IMR-90 (cell line): ENCODE results near the gene DNAJB7. TPM values are rescaled to one million over a fixed set of nuclear protein-coding genes. Genes with fewer than 3 reads are reported as not detected.

Source experiments
- ATAC-seq: fragments of 200-7000 bp; cut with Tn5 transposase; 2 replicates; pipeline ENCODE4 v1.9.1; 2020; ENCODE audit warnings: low read depth, mild to moderate bottlenecking, moderate library complexity
- BruUV-seq: library from RNA; stranded (reverse); fragments of 400-500 nt; replicated peaks from 2 replicates; lab custom pipeline; 2021; lab: Mats Ljungman, UMichigan
- CTCF ChIA-PET: fragments of 300-600 bp; formaldehyde crosslinking; extraction: SDS; loops from one replicate; lab custom pipeline; 2021; ENCODE audit warnings: antibody characterized with exemption; lab: Yijun Ruan, JAX
- POLR2A ChIA-PET: fragments of 300-600 bp; sonication (Branson Sonifier 250); formaldehyde crosslinking; loops from one replicate; lab custom pipeline; 2022; ENCODE audit warnings: antibody characterized with exemption; ENCODE audit not compliant: unreplicated experiment; lab: Charles Lee
- DNase-seq: peaks from one replicate; pipeline ENCODE4 v3.0.0; 2013
- H2AFZ ChIP-seq: replicated peaks from 2 replicates; pipeline ENCODE3; 2013; ENCODE audit warnings: low read length, mild to moderate bottlenecking; ENCODE audit not compliant: poor library complexity
- H2AK5ac ChIP-seq: 2 replicates; pipeline ENCODE4 v1.6.1; 2013; ENCODE audit warnings: low read depth, low read length, inconsistent platforms
- H2AK9ac ChIP-seq: replicated peaks from 2 replicates; pipeline ENCODE3; 2013; ENCODE audit warnings: mild to moderate bottlenecking, low read depth, low read length, moderate library complexity; ENCODE audit not compliant: poor library complexity
- H2BK120ac ChIP-seq: 2 replicates; pipeline ENCODE4 v1.6.1; 2013; ENCODE audit warnings: low read depth, low read length, inconsistent platforms
- H2BK15ac ChIP-seq: 3 replicates; pipeline ENCODE4 v1.6.1; 2013; ENCODE audit warnings: low read depth, low read length, inconsistent platforms
- H2BK20ac ChIP-seq: 2 replicates; pipeline ENCODE4 v1.6.1; 2013; ENCODE audit warnings: low read depth, mild to moderate bottlenecking, inconsistent platforms, low read length, moderate library complexity
- H2BK5ac ChIP-seq: 2 replicates; pipeline ENCODE4 v1.6.1; 2013; ENCODE audit warnings: mild to moderate bottlenecking, low read depth, low read length, inconsistent platforms; ENCODE audit not compliant: poor library complexity, severe bottlenecking
- H3K14ac ChIP-seq: replicated peaks from 2 replicates; pipeline ENCODE4 v1.6.1; 2013; ENCODE audit warnings: low read depth, low read length, inconsistent platforms
- H3K18ac ChIP-seq: 2 replicates; pipeline ENCODE4 v1.6.1; 2013; ENCODE audit warnings: low read depth, low read length, control low read depth
- H3K23ac ChIP-seq: 2 replicates; pipeline ENCODE4 v1.6.1; 2013; ENCODE audit warnings: low read depth, low read length, inconsistent platforms
- H3K27ac ChIP-seq: 2 replicates; pipeline ENCODE4 v1.5.1; 2013; ENCODE audit warnings: mild to moderate bottlenecking, control low read depth, low read length; ENCODE audit not compliant: insufficient read depth
- H3K27me3 ChIP-seq: 2 replicates; pipeline ENCODE4 v1.6.1; 2013; ENCODE audit warnings: low read length; ENCODE audit not compliant: control insufficient read depth, insufficient read depth
- H3K36me3 ChIP-seq: 2 replicates; pipeline ENCODE4 v1.6.1; 2013; ENCODE audit warnings: low read length, mixed read lengths; ENCODE audit not compliant: control insufficient read depth, insufficient read depth
- H3K4ac ChIP-seq: 2 replicates; pipeline ENCODE4 v1.6.1; 2013; ENCODE audit warnings: low read depth, low read length, inconsistent platforms
- H3K4me1 ChIP-seq: 2 replicates; pipeline ENCODE4 v1.6.1; 2013; ENCODE audit warnings: low read length, mixed read lengths; ENCODE audit not compliant: control insufficient read depth, insufficient read depth
- H3K4me2 ChIP-seq: 2 replicates; pipeline ENCODE4 v1.6.1; 2013; ENCODE audit warnings: low read depth, mild to moderate bottlenecking, control low read depth, low read length, moderate library complexity
- H3K4me3 ChIP-seq: 2 replicates; pipeline ENCODE4 v1.5.1; 2013; ENCODE audit warnings: low read depth, mild to moderate bottlenecking, control low read depth, low read length, moderate library complexity; ENCODE audit not compliant: insufficient read depth
- H3K56ac ChIP-seq: 2 replicates; pipeline ENCODE4 v1.6.1; 2013; ENCODE audit warnings: low read length, inconsistent platforms; ENCODE audit not compliant: insufficient read depth; ENCODE audit errors: extremely low read depth
- H3K79me1 ChIP-seq, 2 experiments: 2 replicates each; pipeline ENCODE4 v1.6.1; 2013; ENCODE audit warnings: low read length in 2 of 2, inconsistent platforms in 1 of 2, low read depth in 1 of 2
- H3K9ac ChIP-seq: 2 replicates; pipeline ENCODE4 v1.6.1; 2013; ENCODE audit warnings: low read depth, low read length, control low read depth
- H3K9me1 ChIP-seq: 2 replicates; pipeline ENCODE4 v1.6.1; 2013; ENCODE audit warnings: low read length, inconsistent platforms; ENCODE audit not compliant: insufficient read depth
- H3K9me3 ChIP-seq: 2 replicates; pipeline ENCODE4 v1.6.1; 2013; ENCODE audit warnings: low read length; ENCODE audit not compliant: control insufficient read depth, insufficient read depth
- H4K20me1 ChIP-seq: 2 replicates; pipeline ENCODE4 v1.6.1; 2013; ENCODE audit warnings: low read length, inconsistent platforms; ENCODE audit not compliant: insufficient read depth
- H4K5ac ChIP-seq: 2 replicates; pipeline ENCODE4 v1.6.1; 2013; ENCODE audit warnings: mild to moderate bottlenecking, low read depth, low read length, control low read depth
- H4K8ac ChIP-seq, 2 experiments: 2 replicates each; pipeline ENCODE4 v1.6.1; 2013; ENCODE audit warnings: low read depth in 2 of 2, low read length in 2 of 2, control low read depth in 1 of 2, inconsistent platforms in 1 of 2
- H4K91ac ChIP-seq: 2 replicates; pipeline ENCODE4 v1.6.1; 2013; ENCODE audit warnings: low read depth, low read length, inconsistent platforms; ENCODE audit not compliant: insufficient read depth
- CEBPB ChIP-seq: IDR thresholded peaks from 2 replicates; pipeline ENCODE4 v1.6.1; 2012; ENCODE audit warnings: low read depth, low read length, improper control_type of control experiment
- CHD1 ChIP-seq: IDR thresholded peaks from 2 replicates; pipeline ENCODE4 v1.6.1; 2012; ENCODE audit warnings: low read depth, low read length, improper control_type of control experiment
- CTCF ChIP-seq: conservative IDR thresholded peaks from 2 replicates; pipeline ENCODE4 v1.5.1; 2012; ENCODE audit warnings: mild to moderate bottlenecking, low read depth, low read length, improper control_type of control experiment
- ELK1 ChIP-seq: fragments of 150-350 bp; IDR thresholded peaks from 2 replicates; pipeline ENCODE4 v1.6.1; 2016; ENCODE audit warnings: low read depth, mild to moderate bottlenecking, low read length, moderate library complexity, borderline replicate concordance
- MAZ ChIP-seq: IDR thresholded peaks from 2 replicates; pipeline ENCODE4 v1.6.1; 2012; ENCODE audit warnings: low read depth, mild to moderate bottlenecking, low read length, improper control_type of control experiment, moderate library complexity, borderline replicate concordance
- MXI1 ChIP-seq: IDR thresholded peaks from 2 replicates; pipeline ENCODE4 v1.6.1; 2012; ENCODE audit warnings: low read depth, mild to moderate bottlenecking, low read length, moderate library complexity, borderline replicate concordance
- NFE2L2 ChIP-seq: fragments of 150-350 bp; IDR thresholded peaks from 2 replicates; pipeline ENCODE4 v1.6.1; 2016; ENCODE audit warnings: low read depth, mild to moderate bottlenecking, low read length
- POLR2A ChIP-seq: IDR thresholded peaks from 2 replicates; pipeline ENCODE4 v1.6.1; 2012; ENCODE audit warnings: mild to moderate bottlenecking, low read depth, low read length
- RAD21 ChIP-seq: IDR thresholded peaks from 2 replicates; pipeline ENCODE4 v1.6.1; 2012; ENCODE audit warnings: low read length, improper control_type of control experiment
- RCOR1 ChIP-seq: IDR thresholded peaks from 2 replicates; pipeline ENCODE4 v1.6.1; 2012; ENCODE audit warnings: mild to moderate bottlenecking, low read length, improper control_type of control experiment; ENCODE audit not compliant: insufficient replicate concordance
- RFX5 ChIP-seq: IDR thresholded peaks from 2 replicates; pipeline ENCODE4 v1.8.0; 2012; ENCODE audit warnings: low read depth, mild to moderate bottlenecking, low read length, moderate library complexity
- SMC3 ChIP-seq: fragments of 150-350 bp; IDR thresholded peaks from 2 replicates; pipeline ENCODE4 v1.6.1; 2016; ENCODE audit warnings: low read depth, mild to moderate bottlenecking, antibody characterized with exemption, low read length, moderate library complexity
- WGBS, 2 experiments: methylation state at CpG; one replicate each; pipeline versions ENCODE4 v1.1.5 to v1.1.7; 2013; ENCODE audit warnings: missing lambda C conversion rate in 2 of 2; ENCODE audit not compliant: insufficient read length in 1 of 2; ENCODE audit errors: extremely low coverage in 2 of 2; 5-methylcytosine and 5-hydroxymethylcytosine counted together
- dilution Hi-C: fragments of 300-500 bp; cut with HindIII; formaldehyde crosslinking; loops from one replicate; pipeline ENCODE4 v1.14.3; 2018; ENCODE audit warnings: low sequenced_read_pairs; ENCODE audit not compliant: unreplicated experiment
- in situ Hi-C: fragments of 300-500 bp; cut with MboI; formaldehyde crosslinking; loops from 3 replicates; pipeline ENCODE4 v1.14.3; 2019; ENCODE audit warnings: low sequenced_read_pairs, inconsistent platforms, mixed read lengths
- intact Hi-C: fragments of 100-400 bp; cut with micrococcal nuclease; formaldehyde crosslinking; loops from 2 replicates; pipeline ENCODE4 v1.10.0; 2022
- polyA plus RNA-seq, 3 experiments: library from polyadenylated mRNA; depleted of rRNA; stranded (reverse); fragments of >200 nt; gene quantifications; 2 replicates each; pipeline ENCODE4 v1.2.3, GENCODE V29; 2012; ENCODE audit warnings: low replicate concordance in 1 of 3
- total RNA-seq: library from RNA; depleted of rRNA; stranded (reverse); fragments of >200 nt; gene quantifications from 2 replicates; pipeline ENCODE4 v1.2.3, GENCODE V29; 2012

DNAJB7 gene
- total and polyA plus RNA-seq, 2 of the 4 experiments (the other 2 are of a cell fraction), result not detected

GRCh38 chr22:40890881-40891280, 29.0 kb upstream of the DNAJB7 start:
- Histone ChIP-seq H2AK5ac (no peak overlapping the region), H2BK120ac (no peak overlapping the region), H3K27me3 (no peaks in the 10 kb centered on the region), H3K27ac (no peak overlapping the region), H4K91ac (no peak overlapping the region), H2AK9ac (no peak overlapping the region), H2BK5ac (no peak overlapping the region), H4K8ac (no peak overlapping the region), H3K4ac (no peak overlapping the region), H3K56ac (no peak overlapping the region), H4K20me1 (no peaks in the 10 kb centered on the region), H3K4me1 (no peaks in the 10 kb centered on the region), H3K9me1 (no peaks in the 10 kb centered on the region), H2BK20ac (no peak overlapping the region), H4K5ac (no peak overlapping the region), H3K4me3 (no peak overlapping the region), H3K9ac (no peak overlapping the region), H2AFZ (no peak overlapping the region), H3K79me1 (no peaks in the 10 kb centered on the region; a peak in 1 of 4 replicates), H3K18ac (no peak overlapping the region), H3K4me2 (no peak overlapping the region), H3K9me3 (no peaks in the 10 kb centered on the region), H3K23ac (no peak overlapping the region), H3K14ac (no peak overlapping the region), H3K36me3 (peaks cover 24% of the 10 kb centered on the region), H2BK15ac (no peak overlapping the region)
- DNase-seq (peak; percentile 51), ATAC-seq (no peak)
- in situ Hi-C loops (loop anchor here (25.0 kb wide), 1 partner anchor 454 kb away; no protein-coding TSS in a partner anchor), intact Hi-C loops (loop anchor here (10.0 kb wide), 2 partner anchors 46 to 516 kb away; partner anchors contain the start of gene SGSM3), dilution Hi-C loops (no loop called here)
- CTCF ChIA-PET, result interaction anchor here (1.6 kb wide), 1 partner anchor 9 kb away, joined by 4 read pairs; no protein-coding TSS in a partner anchor
- TF ChIP-seq RFX5 (no peak), RAD21 (no peak), SMC3 (no peak), MXI1 (no peak), CHD1 (no peak), MAZ (no peak), RCOR1 (no peak), POLR2A (no peak), CEBPB (no peak), ELK1 (no peak), NFE2L2 (no peak), CTCF (no peak)
- POLR2A ChIA-PET, result no interaction called here
- no CpG with 5 or more reads among the region's 3 CpGs for WGBS, 2 experiments
- BruUV-seq, result no TSS peak
